A673 (cell line): ENCODE results near the gene ERI3. TPM values are rescaled to one million over a fixed set of nuclear protein-coding genes. Genes with fewer than 3 reads are reported as not detected.

ENCODE experiments used
- BruUV-seq: library from RNA; stranded (reverse); fragments of 400-500 nt; replicated peaks from 2 replicates; lab custom pipeline; 2021; lab: Mats Ljungman, UMichigan
- CTCF ChIA-PET: fragments of 300-600 bp; sonication (Branson Sonifier 250); formaldehyde crosslinking; loops from one replicate; lab custom pipeline; 2022; ENCODE audit warnings: antibody characterized with exemption; lab: Charles Lee
- POLR2A ChIA-PET: fragments of 300-600 bp; sonication (Branson Sonifier 250); formaldehyde crosslinking; loops from one replicate; lab custom pipeline; 2022; ENCODE audit warnings: antibody characterized with exemption; ENCODE audit not compliant: low non-redundant PET; lab: Charles Lee
- DNase-seq: peaks from one replicate; pipeline ENCODE4 v3.0.0-alpha.2; 2015; ENCODE audit warnings: low spot score
- H3K27ac ChIP-seq: fragments of 200-600 bp; sonication (generic); 2 replicates; pipeline ENCODE4 v1.5.1; 2016; ENCODE audit warnings: mixed run types, low read depth, mild to moderate bottlenecking, mixed read lengths, antibody characterized with exemption, low read length; ENCODE audit not compliant: poor library complexity, severe bottlenecking
- H3K27me3 ChIP-seq: fragments of 200-600 bp; sonication (generic); replicated peaks from 2 replicates; pipeline ENCODE4 v1.6.1; 2017; ENCODE audit warnings: mixed run types, low read depth, mild to moderate bottlenecking, mixed read lengths, antibody characterized with exemption, low read length; ENCODE audit not compliant: insufficient read depth, poor library complexity
- H3K36me3 ChIP-seq: fragments of 200-600 bp; sonication (generic); 2 replicates; pipeline ENCODE4 v1.6.1; 2016; ENCODE audit warnings: mixed run types, mild to moderate bottlenecking, mixed read lengths, antibody characterized with exemption, low read length; ENCODE audit not compliant: insufficient read depth, poor library complexity, severe bottlenecking
- H3K4me1 ChIP-seq: fragments of 200-600 bp; sonication (generic); 2 replicates; pipeline ENCODE4 v1.6.1; 2017; ENCODE audit warnings: mixed run types, mild to moderate bottlenecking, mixed read lengths, antibody characterized with exemption, low read length; ENCODE audit not compliant: insufficient read depth, poor library complexity, severe bottlenecking
- H3K4me3 ChIP-seq: fragments of 200-600 bp; sonication (generic); 2 replicates; pipeline ENCODE4 v1.5.1; 2016; ENCODE audit warnings: low read depth, mixed run types, mild to moderate bottlenecking, mixed read lengths, low read length; ENCODE audit not compliant: poor library complexity, severe bottlenecking
- H3K9me3 ChIP-seq: fragments of 200-600 bp; sonication (generic); 2 replicates; pipeline ENCODE4 v1.6.1; 2016; ENCODE audit warnings: mixed run types, low read depth, mild to moderate bottlenecking, mixed read lengths, antibody characterized with exemption, low read length; ENCODE audit not compliant: poor library complexity, severe bottlenecking
- EZH2 ChIP-seq: fragments of 200-600 bp; sonication (generic); IDR thresholded peaks from 2 replicates; pipeline ENCODE4 v1.6.1; 2017; ENCODE audit warnings: borderline replicate concordance, low read depth, mild to moderate bottlenecking, mixed read lengths, antibody characterized with exemption, low read length; ENCODE audit not compliant: poor library complexity, severe bottlenecking
- intact Hi-C: fragments of 100-400 bp; cut with micrococcal nuclease; formaldehyde crosslinking; loops from one replicate; pipeline ENCODE4 v1.10.0; 2022; ENCODE audit not compliant: unreplicated experiment
- total RNA-seq: library from RNA; stranded (reverse); gene quantifications from 2 replicates; pipeline ENCODE4 v1.2.3, GENCODE V29; 2021
- TF ChIP-seq, protein P1 (sequence below): fragments of 300-800, 200-600 bp; sonication (generic); conservative IDR thresholded peaks from 2 replicates; pipeline ENCODE4 v1.5.1; 2017; ENCODE audit warnings: low read depth, mild to moderate bottlenecking, antibody characterized with exemption, low read length, moderate library complexity, mixed read lengths

ERI3 gene
- total RNA-seq, 1 experiment from 2014 or later: 97.9 TPM

DNA sequence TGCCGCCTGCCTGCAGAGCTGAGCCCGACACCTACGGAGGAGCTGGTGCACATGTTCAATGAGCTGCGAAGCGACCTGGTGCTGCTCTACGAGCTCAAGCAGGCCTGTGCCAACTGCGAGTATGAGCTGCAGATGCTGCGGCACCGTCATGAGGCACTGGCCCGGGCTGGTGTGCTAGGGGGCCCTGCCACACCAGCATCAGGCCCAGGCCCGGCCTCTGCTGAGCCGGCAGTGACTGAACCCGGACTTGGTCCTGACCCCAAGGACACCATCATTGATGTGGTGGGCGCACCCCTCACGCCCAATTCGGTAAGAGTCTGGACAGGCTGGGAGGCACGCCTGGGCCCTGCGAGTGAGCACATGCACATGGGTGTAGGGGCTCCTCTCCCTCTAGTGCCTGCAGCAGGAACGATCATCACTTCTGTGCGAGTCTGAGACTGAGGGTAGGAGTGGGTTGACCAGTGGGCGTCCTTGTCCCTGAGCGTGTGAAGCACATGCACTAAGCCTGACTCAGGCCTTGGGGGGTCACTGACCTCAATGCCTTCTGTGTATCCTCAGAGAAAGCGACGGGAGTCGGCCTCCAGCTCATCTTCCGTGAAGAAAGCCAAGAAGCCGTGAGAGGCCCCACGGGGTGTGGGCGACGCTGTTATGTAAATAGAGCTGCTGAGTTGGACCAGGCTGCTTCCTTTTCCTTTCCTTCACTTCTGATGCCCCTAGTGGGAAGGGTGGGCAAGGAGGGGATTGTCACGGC is 134.9 kb downstream of the ERI3 start:
- no peak for TF ChIP-seq EZH2
- TF ChIP-seq, protein P1, sequence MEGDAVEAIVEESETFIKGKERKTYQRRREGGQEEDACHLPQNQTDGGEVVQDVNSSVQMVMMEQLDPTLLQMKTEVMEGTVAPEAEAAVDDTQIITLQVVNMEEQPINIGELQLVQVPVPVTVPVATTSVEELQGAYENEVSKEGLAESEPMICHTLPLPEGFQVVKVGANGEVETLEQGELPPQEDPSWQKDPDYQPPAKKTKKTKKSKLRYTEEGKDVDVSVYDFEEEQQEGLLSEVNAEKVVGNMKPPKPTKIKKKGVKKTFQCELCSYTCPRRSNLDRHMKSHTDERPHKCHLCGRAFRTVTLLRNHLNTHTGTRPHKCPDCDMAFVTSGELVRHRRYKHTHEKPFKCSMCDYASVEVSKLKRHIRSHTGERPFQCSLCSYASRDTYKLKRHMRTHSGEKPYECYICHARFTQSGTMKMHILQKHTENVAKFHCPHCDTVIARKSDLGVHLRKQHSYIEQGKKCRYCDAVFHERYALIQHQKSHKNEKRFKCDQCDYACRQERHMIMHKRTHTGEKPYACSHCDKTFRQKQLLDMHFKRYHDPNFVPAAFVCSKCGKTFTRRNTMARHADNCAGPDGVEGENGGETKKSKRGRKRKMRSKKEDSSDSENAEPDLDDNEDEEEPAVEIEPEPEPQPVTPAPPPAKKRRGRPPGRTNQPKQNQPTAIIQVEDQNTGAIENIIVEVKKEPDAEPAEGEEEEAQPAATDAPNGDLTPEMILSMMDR: no peak
- CTCF ChIA-PET: no interaction called here
- Histone ChIP-seq H3K4me1 (no peaks in the 10 kb centered on the region), H3K4me3 (no peak overlapping the region), H3K27me3 (no peaks in the 10 kb centered on the region), H3K9me3 (no peaks in the 10 kb centered on the region), H3K36me3 (peaks cover 51% of the 10 kb centered on the region), H3K27ac (no peak overlapping the region)
- intact Hi-C loops: no loop called here
- no peak for DNase-seq
- BruUV-seq: no TSS peak
- POLR2A ChIA-PET: no interaction called here

DNA sequence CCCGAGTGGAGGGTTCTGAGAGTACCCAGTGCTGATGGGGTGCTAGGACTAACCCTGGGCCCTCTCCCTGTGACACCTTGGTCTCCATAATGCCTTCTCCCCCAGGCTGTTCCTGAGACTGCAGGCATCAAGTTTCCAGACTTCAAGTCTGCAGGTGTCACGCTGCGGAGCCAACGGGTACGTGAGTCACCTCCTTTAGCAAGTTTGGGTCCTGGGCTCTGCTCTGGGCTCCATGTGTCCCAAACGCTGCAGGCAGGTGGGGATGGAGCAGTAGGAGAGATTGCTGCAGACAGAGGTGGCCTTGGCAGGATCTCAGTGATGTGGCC is 135.8 kb downstream of the ERI3 start:
- intact Hi-C loops: loop anchor here (5.0 kb wide), 2 partner anchors 378 to 433 kb away; no protein-coding TSS in a partner anchor
- H3K27ac ChIP-seq: no peak overlapping the region
- no peak for TF ChIP-seq EZH2
- TF ChIP-seq, protein P1: no peak
- no peaks in the 10 kb centered on the region for H3K27me3 ChIP-seq
- H3K9me3 ChIP-seq: no peaks in the 10 kb centered on the region
- no peak for DNase-seq
- H3K36me3 ChIP-seq: peaks cover 54% of the 10 kb centered on the region
- H3K4me3 ChIP-seq: no peak overlapping the region
- BruUV-seq: no TSS peak
- POLR2A ChIA-PET: no interaction called here
- CTCF ChIA-PET: no interaction called here
- no peaks in the 10 kb centered on the region for H3K4me1 ChIP-seq

DNA sequence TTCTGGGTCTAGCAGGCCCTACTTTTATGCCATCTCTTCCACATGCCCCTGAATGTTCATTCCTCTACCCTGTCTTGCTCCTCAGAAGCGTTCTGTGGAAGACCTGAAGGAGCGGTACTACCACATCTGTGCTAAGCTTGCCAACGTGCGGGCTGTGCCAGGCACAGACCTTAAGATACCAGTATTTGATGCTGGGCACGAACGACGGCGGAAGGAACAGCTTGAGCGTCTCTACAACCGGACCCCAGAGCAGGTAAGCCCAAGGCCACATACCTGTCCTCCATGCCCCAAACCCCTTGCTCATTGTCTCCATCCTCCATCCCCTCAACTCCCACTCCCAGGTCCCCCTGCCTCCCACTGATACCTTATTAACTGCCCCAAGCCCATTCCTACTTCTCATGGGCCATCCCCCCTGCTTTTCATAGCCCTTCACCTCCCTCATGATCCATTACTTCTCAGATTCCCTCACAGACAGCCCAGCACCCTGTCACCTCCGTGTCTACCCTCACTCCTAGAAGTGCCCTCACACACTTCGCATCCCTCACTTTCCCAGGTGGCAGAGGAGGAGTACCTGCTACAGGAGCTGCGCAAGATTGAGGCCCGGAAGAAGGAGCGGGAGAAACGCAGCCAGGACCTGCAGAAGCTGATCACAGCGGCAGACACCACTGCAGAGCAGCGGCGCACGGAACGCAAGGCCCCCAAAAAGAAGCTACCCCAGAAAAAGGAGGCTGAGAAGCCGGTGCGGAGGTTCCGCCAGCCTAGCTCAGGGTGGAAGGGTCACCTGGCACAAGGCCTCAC is 136.4 kb downstream of the ERI3 start:
- Histone ChIP-seq H3K27me3 (no peaks in the 10 kb centered on the region), H3K4me3 (no peak overlapping the region), H3K4me1 (no peaks in the 10 kb centered on the region), H3K27ac (no peak overlapping the region), H3K9me3 (no peaks in the 10 kb centered on the region), H3K36me3 (peaks cover 54% of the 10 kb centered on the region)
- no peak for TF ChIP-seq EZH2
- TF ChIP-seq, protein P1: no peak
- DNase-seq: no peak
- CTCF ChIA-PET: interaction anchor here (0.6 to 1.2 kb wide), 3 partner anchors 97 to 413 kb away, joined by 3 read pairs; no protein-coding TSS in a partner anchor
- POLR2A ChIA-PET: no interaction called here
- BruUV-seq: no TSS peak
- intact Hi-C loops: loop anchor here (5.0 kb wide), 2 partner anchors 379 to 434 kb away; no protein-coding TSS in a partner anchor
